WI38 (cell line): ENCODE results near the gene SUGCT.

ENCODE experiments used
- H3K4me3 ChIP-seq: 2 replicates; pipeline ENCODE4 v1.5.1; 2011; ENCODE audit warnings: low read depth, mild to moderate bottlenecking, control low read depth, low read length
- TF ChIP-seq, protein P1 (sequence below): IDR thresholded peaks from 2 replicates; pipeline ENCODE4 v1.5.1; 2012; ENCODE audit warnings: low read depth, mild to moderate bottlenecking, control low read depth, low read length

SUGCT gene

DNA sequence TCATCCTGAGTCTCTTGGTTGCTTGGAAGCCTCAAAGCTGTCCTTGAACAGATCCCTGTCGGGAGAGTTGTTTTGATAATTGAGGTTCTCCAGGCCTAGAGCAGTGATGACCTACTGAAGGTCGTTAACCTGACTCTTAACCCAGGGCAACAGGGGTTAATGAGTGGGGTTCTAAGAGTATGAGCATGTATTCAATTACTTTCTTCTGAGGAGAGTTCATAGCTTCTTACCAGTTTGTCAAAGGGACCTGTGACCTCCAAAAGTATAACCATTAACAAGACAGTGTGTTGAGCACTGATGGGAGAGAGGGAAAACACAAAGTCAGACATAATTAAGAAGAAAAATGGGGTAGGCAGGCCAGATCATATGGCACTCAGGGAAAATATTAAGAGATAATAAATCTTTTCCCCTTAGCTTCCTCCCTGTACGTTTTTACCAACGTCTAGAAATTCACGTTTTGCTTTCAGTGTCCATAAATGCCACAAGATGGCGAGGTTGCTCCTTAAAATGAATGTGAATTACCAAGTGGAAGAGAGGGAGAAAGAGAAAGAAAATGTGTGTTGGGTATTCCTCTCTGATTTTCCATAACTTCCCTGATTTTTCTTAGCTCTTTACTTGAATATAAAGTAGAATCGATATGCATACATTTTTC is 97.6 kb downstream of the SUGCT start:
- TF ChIP-seq, protein P1, sequence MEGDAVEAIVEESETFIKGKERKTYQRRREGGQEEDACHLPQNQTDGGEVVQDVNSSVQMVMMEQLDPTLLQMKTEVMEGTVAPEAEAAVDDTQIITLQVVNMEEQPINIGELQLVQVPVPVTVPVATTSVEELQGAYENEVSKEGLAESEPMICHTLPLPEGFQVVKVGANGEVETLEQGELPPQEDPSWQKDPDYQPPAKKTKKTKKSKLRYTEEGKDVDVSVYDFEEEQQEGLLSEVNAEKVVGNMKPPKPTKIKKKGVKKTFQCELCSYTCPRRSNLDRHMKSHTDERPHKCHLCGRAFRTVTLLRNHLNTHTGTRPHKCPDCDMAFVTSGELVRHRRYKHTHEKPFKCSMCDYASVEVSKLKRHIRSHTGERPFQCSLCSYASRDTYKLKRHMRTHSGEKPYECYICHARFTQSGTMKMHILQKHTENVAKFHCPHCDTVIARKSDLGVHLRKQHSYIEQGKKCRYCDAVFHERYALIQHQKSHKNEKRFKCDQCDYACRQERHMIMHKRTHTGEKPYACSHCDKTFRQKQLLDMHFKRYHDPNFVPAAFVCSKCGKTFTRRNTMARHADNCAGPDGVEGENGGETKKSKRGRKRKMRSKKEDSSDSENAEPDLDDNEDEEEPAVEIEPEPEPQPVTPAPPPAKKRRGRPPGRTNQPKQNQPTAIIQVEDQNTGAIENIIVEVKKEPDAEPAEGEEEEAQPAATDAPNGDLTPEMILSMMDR, result peak; percentile 44; the same call in 1 of the 2 replicates
- H3K4me3 ChIP-seq, result no peak overlapping the region

DNA sequence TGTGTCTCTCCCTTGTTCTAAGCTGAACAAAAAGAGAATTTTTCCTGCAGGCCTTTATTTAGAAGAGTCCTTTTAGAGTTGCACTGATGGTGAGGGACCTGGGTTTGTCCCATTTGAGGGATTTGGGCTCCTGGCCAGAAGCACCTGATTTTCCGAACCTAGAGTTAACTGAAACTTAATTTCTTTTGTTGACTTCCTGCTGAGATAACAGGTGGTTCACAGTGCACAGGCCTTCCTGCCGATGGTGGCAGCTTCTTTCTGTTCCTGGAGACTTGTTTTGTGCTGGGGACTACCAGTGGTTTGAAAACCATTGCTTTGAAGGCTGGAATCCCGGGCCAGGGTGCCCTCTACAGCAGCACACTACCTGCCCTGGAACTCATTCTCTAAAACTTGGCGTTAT is 99.2 kb downstream of the SUGCT start:
- TF ChIP-seq, protein P1, result no peak

DNA sequence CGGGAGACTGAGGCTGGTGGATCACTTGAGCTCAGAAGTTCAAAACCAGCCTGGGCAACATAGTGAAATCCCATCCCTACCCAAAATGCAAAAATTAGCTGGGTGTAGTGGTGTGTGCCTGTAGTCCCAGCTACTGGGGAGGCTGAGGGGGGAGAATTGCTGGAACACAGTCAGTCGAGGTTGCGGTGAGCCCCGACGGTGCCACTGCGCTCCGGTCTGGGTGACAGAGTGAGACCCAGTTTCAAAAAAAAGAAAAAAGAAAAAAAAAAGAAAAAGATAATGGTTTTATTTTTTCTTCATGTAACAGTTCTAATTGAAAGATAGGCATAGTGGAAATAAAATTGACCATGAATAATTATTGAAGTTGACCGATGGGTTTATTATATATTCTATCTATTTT is 99.9 kb downstream of the SUGCT start:
- TF ChIP-seq, protein P1, result no peak
- no peak overlapping the region for H3K4me3 ChIP-seq

More for the DNA sequence above, 99.2 kb downstream of the SUGCT start:
- no peak overlapping the region for H3K4me3 ChIP-seq

DNA sequence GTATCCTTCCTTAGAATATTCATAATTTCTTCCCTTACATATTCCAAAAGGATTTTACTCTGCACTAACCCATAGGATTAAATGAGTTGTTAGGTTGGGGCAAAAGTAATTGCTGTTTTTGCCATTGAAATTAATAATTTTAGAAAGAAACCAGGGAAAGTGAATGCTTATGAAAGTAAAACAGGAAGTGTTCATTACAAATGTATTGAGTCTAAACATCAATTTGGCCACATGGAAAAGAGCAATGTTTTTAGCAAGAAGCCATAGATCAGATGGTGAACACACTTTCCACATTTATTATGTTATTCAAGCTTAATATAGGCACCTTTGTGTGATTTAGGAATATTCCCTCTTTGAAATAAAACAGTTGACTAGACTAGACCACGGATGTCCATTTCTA is 102.9 kb downstream of the SUGCT start:
- H3K4me3 ChIP-seq, result no peak overlapping the region
- TF ChIP-seq, protein P1, result no peak

DNA sequence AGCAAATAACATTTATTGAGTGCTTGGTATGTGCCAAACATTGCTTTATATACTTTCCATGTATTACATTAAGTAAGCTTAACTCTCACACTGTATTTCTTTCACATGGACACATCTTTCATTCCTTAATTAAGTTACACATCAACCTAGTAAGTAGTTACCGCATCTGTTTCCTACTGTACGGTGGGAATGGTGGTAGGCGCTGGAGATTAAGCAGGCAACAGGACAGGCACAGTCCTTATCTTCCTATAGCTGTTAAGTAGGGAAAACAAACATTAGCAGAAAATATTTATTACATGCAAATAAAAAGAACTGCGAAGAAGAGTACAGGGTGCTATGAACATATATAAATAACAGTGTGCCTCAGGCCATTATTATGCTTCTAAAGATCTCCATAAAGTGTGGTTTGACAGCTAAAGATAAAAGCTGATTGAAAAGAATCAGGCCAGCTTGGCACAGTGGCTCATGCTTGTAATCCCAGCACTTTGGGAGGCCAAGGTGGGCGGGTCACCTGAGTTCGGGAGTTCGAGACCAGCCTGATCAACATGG is 105.0 kb downstream of the SUGCT start:
- TF ChIP-seq, protein P1, result no peak
- H3K4me3 ChIP-seq, result no peak overlapping the region

DNA sequence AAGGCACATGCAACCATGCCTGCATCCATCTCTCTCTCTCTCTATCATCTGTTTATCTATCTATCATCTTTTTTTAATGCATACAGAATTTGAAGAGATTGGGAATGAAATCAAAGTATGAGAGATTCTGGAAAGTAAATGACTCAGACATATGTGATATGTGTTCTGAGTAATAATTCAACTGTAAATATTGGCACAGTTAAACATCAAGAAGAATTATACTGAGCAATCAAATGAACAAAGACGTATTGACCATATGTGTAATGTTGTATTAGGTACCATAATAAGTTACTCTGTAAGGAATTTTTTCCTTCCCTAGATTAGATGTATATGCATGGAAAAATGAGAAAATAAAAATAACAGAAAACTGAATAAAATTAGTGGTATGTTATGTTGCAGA is 108.3 kb downstream of the SUGCT start:
- TF ChIP-seq, protein P1, result no peak
- H3K4me3 ChIP-seq, result no peak overlapping the region

DNA sequence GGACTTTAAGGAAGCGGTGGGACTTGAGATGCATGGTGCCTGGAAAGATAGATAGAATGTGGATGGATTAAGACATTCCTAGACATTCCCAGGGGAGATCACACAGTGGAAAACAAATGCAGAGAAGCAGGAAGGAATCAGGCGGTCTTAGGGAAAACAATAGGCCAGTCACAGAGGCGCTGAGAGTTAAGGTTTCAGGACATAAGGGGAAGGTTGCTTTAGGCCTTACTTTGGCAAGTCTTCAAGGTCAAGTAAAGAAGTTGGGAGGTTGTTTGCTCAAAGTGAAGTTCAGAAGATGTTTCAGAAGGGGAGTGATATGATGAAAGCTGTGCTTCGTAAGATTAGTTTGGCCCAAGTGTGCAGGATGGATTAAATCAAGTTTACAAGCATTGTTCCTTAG is 109.4 kb downstream of the SUGCT start:
- TF ChIP-seq, protein P1, result no peak
- H3K4me3 ChIP-seq, result no peak overlapping the region
